GM18520 (cell line): ENCODE data around the gene FAM171A1.

ENCODE experiments used
- ATAC-seq: cut with Tn5 transposase; IDR thresholded peaks from one replicate; pipeline ENCODE4 v1.9.1; 2021; ENCODE audit not compliant: unreplicated experiment

FAM171A1 gene

GRCh38 chr10:15176269-15176668 lies 194.8 kb downstream of the FAM171A1 start:
- ATAC-seq, result no peak

DNA sequence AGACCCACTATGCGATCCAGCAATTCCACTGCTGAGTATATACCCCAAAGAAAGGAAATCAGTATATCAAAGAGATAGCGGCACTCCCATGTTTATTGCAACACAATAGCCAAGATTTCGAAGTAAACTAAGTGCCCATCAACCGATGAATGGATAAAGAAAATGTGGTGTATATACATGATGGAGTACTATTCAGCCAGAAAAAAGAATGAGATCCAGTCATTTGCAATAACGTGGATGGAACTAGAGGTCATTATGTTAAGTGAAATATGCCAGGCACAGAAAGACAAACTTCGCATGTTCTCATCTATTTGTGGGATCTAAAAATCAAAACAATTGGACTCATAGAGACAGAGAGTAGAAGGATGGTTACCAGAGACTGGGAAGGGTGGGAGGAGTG lies 195.5 kb downstream of the FAM171A1 start:
- no peak for ATAC-seq

GRCh38 chr10:15172306-15172840 lies 198.7 kb downstream of the FAM171A1 start:
- no peak for ATAC-seq

GRCh38 chr10:15169555-15170401 lies 201.3 kb downstream of the FAM171A1 start:
- no peak for ATAC-seq

DNA sequence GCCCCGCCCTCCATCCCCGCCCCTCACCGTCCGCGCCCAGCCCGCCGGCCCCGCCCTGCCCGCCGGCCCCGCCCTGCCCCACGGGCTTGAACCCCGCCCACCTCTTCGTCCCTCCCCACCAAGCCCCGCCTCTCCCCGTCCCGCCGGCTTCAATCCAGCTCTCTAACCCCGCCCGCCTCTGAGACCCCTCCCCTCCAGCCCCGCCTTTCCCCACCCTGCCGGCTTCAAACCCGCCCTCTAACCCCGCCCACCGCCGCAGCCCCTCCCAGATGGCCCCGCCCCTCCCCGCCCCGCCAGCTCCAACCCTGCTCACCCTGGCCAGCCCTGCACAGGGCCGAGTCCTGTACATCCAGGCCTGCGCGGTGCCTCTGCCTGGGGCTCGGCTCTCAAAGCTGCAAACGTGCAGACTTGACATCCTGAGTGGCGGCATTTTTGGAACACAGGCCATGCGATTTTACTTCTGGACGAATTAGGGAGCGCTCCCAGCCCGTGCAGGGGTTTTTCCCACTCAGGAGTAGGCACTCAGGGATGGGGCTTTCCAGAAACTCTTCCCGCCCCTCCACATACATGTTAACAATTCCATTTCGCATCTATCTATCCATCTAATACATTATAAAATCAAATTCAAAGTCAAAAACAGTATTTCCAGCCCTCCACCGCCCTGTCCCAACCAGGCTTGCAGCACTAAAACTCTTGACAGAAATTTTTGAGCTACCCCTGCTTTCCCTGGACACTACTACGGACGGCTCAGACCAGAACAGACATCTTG lies 202.1 kb downstream of the FAM171A1 start:
- ATAC-seq, result peak; percentile 19

GRCh38 chr10:15168291-15168785 lies 202.8 kb downstream of the FAM171A1 start, which contains the start of gene NMT2:
TSS of gene NMT2 (minus strand) at chr10:15168693. CDS start at chr10:15168612, 81 bp downstream.
- peak; percentile 94 for ATAC-seq

DNA sequence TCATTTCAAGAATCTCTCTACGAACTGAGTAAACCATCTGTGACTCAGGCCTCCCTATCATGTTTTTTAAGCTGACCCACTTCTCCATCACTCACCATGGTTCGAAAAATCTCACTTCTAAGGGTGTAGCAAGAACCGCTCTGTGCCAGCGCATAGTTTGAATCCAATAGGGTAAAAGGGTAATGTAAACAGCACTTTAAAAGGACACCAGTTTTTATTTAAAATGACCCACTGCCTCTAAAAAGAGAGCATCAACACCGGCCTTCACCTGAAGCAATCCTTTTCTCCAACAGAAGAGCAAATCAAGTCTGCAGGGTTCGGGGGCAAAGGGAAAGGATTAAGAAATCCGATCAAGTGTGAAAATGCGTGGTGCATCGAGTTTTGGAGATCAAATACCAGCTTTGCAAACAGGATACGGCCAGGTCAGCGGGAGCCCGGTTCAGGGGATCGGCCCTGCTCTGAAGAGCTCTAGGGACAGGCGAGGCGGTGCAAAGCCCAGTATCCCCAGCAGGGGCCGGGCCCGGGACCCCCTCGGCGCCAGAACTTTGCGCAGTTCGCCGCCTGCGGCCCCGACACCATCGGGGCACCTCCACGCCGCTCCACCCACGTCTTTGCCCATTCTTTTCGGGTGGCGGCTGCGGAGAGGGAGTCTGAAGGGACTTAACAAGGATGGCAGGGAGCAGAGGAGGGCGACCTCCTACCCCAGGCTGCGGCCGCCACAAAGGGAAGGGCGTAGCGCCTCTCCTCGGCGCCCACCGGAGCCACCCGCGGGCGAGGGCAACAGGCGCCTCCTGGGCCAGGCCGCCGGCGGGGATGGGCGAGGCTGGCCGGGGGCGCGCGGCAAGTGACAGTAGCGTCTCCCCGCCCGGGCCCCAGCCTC lies 203.4 kb downstream of the FAM171A1 start:
- peak; percentile 14 for ATAC-seq

DNA sequence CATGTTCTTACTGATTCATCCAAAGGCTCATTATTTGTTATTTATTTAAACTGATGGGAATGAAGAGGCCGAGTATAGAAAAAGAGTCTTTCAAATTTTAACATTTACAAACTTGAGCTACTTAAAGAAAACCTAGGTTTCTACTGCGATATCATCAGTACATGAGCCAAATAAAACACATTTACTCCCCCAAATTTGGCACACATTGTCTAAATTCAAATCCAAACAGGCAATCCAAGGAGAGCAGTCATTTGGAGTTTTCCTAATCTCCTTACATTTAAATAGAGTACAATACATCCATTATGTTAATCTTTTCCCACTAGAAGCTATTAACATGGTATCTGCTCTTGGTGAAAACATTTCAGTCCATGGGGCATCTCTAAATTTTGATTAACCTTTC lies 204.8 kb downstream of the FAM171A1 start:
- no peak for ATAC-seq

DNA sequence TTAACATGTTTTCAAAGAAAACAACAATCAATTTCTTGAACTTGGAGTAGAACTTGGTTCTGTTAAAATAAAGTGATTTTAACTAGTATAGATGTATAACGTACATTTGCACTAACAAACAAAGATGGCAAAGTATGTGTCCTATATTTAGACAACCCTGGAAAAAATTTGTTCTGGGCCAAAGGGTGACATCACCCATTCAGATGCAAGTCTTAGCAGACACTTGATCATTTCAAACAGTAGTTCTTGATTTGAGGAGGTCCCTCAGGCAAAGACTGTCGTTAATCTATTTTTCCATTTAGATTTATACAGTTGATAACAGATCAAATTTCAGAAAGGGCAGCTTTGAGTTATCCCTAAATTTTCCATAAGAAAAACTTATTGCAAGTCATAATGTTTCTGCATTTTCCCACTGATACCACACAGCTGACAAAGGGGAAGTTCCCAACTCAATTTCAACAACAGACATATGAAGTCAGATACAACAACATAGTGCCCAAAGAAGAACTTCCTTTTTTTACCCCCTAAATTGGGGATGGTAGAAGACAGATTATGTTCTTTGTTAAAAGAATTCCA lies 207.7 kb downstream of the FAM171A1 start:
- ATAC-seq, result no peak
